ENCODE measurements around the gene PACS2. TPM values are rescaled to one million over a fixed set of nuclear protein-coding genes. Genes with fewer than 3 reads are reported as not detected.

Gene PACS2
- total RNA-seq, 1 experiment from 2014 or later, result 72.5 TPM

- Histone ChIP-seq H2AK5ac (ENCODE audit: insufficient read length, low read length) (no peak overlapping the region), H3K4me1 (ENCODE audit: insufficient read depth, low read length) (peaks cover 2% of the 10 kb centered on the region; the same call in 1 of the 2 replicates), H2AFZ (ENCODE audit: low read length) (no peak overlapping the region), H3K23ac (ENCODE audit: insufficient read length, low read depth, low read length) (no peak overlapping the region), H2BK20ac (ENCODE audit: low read depth, low read length, poor library complexity, severe bottlenecking) (no peak overlapping the region), H3K79me2 (ENCODE audit: insufficient read depth, low read length) (no peaks in the 10 kb centered on the region), H3K56ac (ENCODE audit: insufficient read length, low read depth, low read length) (no peak overlapping the region), H2BK12ac (ENCODE audit: insufficient read length, low read depth, low read length) (no peak overlapping the region), H3K4ac (ENCODE audit: low read depth, low read length) (no peak overlapping the region), H3K27ac (ENCODE audit: insufficient read length, low read depth, low read length) (no peak overlapping the region), H2BK15ac (ENCODE audit: low read depth, low read length) (no peak overlapping the region), H3K9ac (ENCODE audit: extremely low read depth, insufficient read length, low read length) (no peak overlapping the region), H2BK120ac (ENCODE audit: low read depth, low read length, poor library complexity, severe bottlenecking) (no peak overlapping the region), H4K5ac (ENCODE audit: insufficient read length, low read depth, low read length) (no peak overlapping the region), H4K91ac (ENCODE audit: insufficient read length, low read depth, low read length) (no peak overlapping the region), H3K23me2 (ENCODE audit: insufficient read length, low read depth, low read length, poor library complexity, severe bottlenecking) (no peaks in the 10 kb centered on the region), H3K27me3 (ENCODE audit: insufficient read depth, low read length) (no peaks in the 10 kb centered on the region), H3K4me2 (ENCODE audit: insufficient read depth, insufficient read length, low read length) (no peak overlapping the region), H3K14ac (ENCODE audit: insufficient read depth, low read length) (no peak overlapping the region), H3T11ph (ENCODE audit: low read length) (no peak overlapping the region), H3K79me1 (ENCODE audit: insufficient read depth, low read depth, low read length, poor library complexity, severe bottlenecking) (no peaks in the 10 kb centered on the region), H2BK5ac (ENCODE audit: insufficient read length, low read length) (no peak overlapping the region), H3K18ac (ENCODE audit: insufficient read length, low read depth, low read length) (no peak overlapping the region), H4K8ac (replicated peaks; ENCODE audit: insufficient read length, low read depth, low read length) (no peak overlapping the region), H3K9me3 (ENCODE audit: control insufficient read depth, low read depth, low read length) (no peaks in the 10 kb centered on the region), H4K20me1 (ENCODE audit: control insufficient read depth, insufficient read depth, insufficient read length) (no peaks in the 10 kb centered on the region)
- peaks cover 10% of the 10 kb centered on the region in 2 experiments; a peak in 4 of 5 replicates for H3K9me3 Mint-ChIP-seq
- H3K4me1 Mint-ChIP-seq, result peaks cover 8% of the 10 kb centered on the region in 2 experiments
- no peak overlapping the region for H3K27ac Mint-ChIP-seq
- H3K4me3 Mint-ChIP-seq, result no peak overlapping the region
- TF ChIP-seq CTCF (conservative IDR thresholded peaks at IDR 0.05), result no peak
- no peak for DNase-seq
- peaks cover 10 to 29% (median 25%) of the 10 kb centered on the region in 3 experiments for H3K36me3 Mint-ChIP-seq (ENCODE audit: insufficient read depth in 1 of 3, low read depth in 3 of 3)
- WGBS (ENCODE audit: extremely low coverage, insufficient read length, low lambda C conversion rate), result no CpG with 5 or more reads among the region's 11 CpGs
- peaks cover 8% of the 10 kb centered on the region for H3K27me3 Mint-ChIP-seq (ENCODE audit: low read depth)
Observed at GRCh38 chr14:105374389-105374788, 59.8 kb downstream of the PACS2 start.
